Measurements from ENCODE around the gene RASL11B.

The RASL11B gene

GRCh38 chr4:52912608-52913007 lies 50.5 kb downstream of the RASL11B start:
- H3K27me3 ChIP-seq (ENCODE audit: insufficient read depth, low read depth) = no peaks in the 10 kb centered on the region
- TF ChIP-seq CTCF (conservative IDR thresholded peaks at IDR 0.05; ENCODE audit: low read depth, low read length) = no peak
- H3K36me3 ChIP-seq (ENCODE audit: insufficient read depth) = no peaks in the 10 kb centered on the region
- no peak overlapping the region for H2AFZ ChIP-seq (ENCODE audit: low read depth)
- H3K27ac ChIP-seq = no peak overlapping the region
- H3K4me3 ChIP-seq (IDR thresholded peaks at IDR 0.05; ENCODE audit: insufficient read depth, low read depth, low read length) = no peak overlapping the region
- H4K20me1 ChIP-seq (ENCODE audit: insufficient read depth) = no peaks in the 10 kb centered on the region
- no peaks in the 10 kb centered on the region for H3K4me1 ChIP-seq (ENCODE audit: low read depth, poor library complexity, severe bottlenecking)
- no peaks in the 10 kb centered on the region for H3K79me2 ChIP-seq (ENCODE audit: insufficient read depth, low read depth)
- H3K4me2 ChIP-seq = no peak overlapping the region
- no peak overlapping the region for H3K9ac ChIP-seq

GRCh38 chr4:52914051-52914605 lies 52.0 kb downstream of the RASL11B start:
- no peak overlapping the region for H3K4me3 ChIP-seq (IDR thresholded peaks at IDR 0.05; ENCODE audit: insufficient read depth, low read depth, low read length)

GRCh38 chr4:52915191-52915590 lies 53.1 kb downstream of the RASL11B start:
- Histone ChIP-seq H3K27me3 (ENCODE audit: insufficient read depth, low read depth) (no peaks in the 10 kb centered on the region), H4K20me1 (ENCODE audit: insufficient read depth) (no peaks in the 10 kb centered on the region), H3K4me2 (no peak overlapping the region), H3K4me3 (IDR thresholded peaks at IDR 0.05; ENCODE audit: insufficient read depth, low read depth, low read length) (no peak overlapping the region), H2AFZ (ENCODE audit: low read depth) (no peak overlapping the region), H3K9ac (no peak overlapping the region), H3K36me3 (ENCODE audit: insufficient read depth) (no peaks in the 10 kb centered on the region), H3K79me2 (ENCODE audit: insufficient read depth, low read depth) (no peaks in the 10 kb centered on the region), H3K27ac (no peak overlapping the region), H3K4me1 (ENCODE audit: low read depth, poor library complexity, severe bottlenecking) (no peaks in the 10 kb centered on the region)
- no peak for TF ChIP-seq CTCF (conservative IDR thresholded peaks at IDR 0.05; ENCODE audit: low read depth, low read length)

More at GRCh38 chr4:52914051-52914605, 52.0 kb downstream of the RASL11B start:
- H3K4me2 ChIP-seq = no peak overlapping the region
- no peaks in the 10 kb centered on the region for H3K27me3 ChIP-seq (ENCODE audit: insufficient read depth, low read depth)
- no peak overlapping the region for H2AFZ ChIP-seq (ENCODE audit: low read depth)
- no peak overlapping the region for H3K27ac ChIP-seq
- no peak overlapping the region for H3K9ac ChIP-seq
- no peaks in the 10 kb centered on the region for H3K79me2 ChIP-seq (ENCODE audit: insufficient read depth, low read depth)
- no peaks in the 10 kb centered on the region for H4K20me1 ChIP-seq (ENCODE audit: insufficient read depth)
- H3K4me1 ChIP-seq (ENCODE audit: low read depth, poor library complexity, severe bottlenecking) = no peaks in the 10 kb centered on the region
- H3K36me3 ChIP-seq (ENCODE audit: insufficient read depth) = no peaks in the 10 kb centered on the region
- TF ChIP-seq CTCF (conservative IDR thresholded peaks at IDR 0.05; ENCODE audit: low read depth, low read length) = no peak

- Histone ChIP-seq H3K27ac (no peak overlapping the region), H3K36me3 (ENCODE audit: insufficient read depth) (no peaks in the 10 kb centered on the region), H3K79me2 (ENCODE audit: insufficient read depth, low read depth) (no peaks in the 10 kb centered on the region), H3K4me2 (no peak overlapping the region), H3K4me1 (ENCODE audit: low read depth, poor library complexity, severe bottlenecking) (no peaks in the 10 kb centered on the region), H3K4me3 (IDR thresholded peaks at IDR 0.05; ENCODE audit: insufficient read depth, low read depth, low read length) (no peak overlapping the region), H3K9ac (no peak overlapping the region), H4K20me1 (ENCODE audit: insufficient read depth) (no peaks in the 10 kb centered on the region), H3K27me3 (ENCODE audit: insufficient read depth, low read depth) (no peaks in the 10 kb centered on the region), H2AFZ (ENCODE audit: low read depth) (no peak overlapping the region)
- TF ChIP-seq CTCF (conservative IDR thresholded peaks at IDR 0.05; ENCODE audit: low read depth, low read length) = no peak
Measured at GRCh38 chr4:52915730-52916300, 53.7 kb downstream of the RASL11B start.
